ENCODE results near the gene RPL14. TPM values are rescaled to one million over a fixed set of nuclear protein-coding genes. Genes with fewer than 3 reads are reported as not detected.

RPL14 gene
- total and polyA plus RNA-seq, 2 of the 13 experiments (the other 11 are each of a cell fraction or from before 2014, with no cell fraction given) = 502 to 1,291 TPM

- peak; percentile 69; the same call in 1 of the 2 replicates for TF ChIP-seq UBTF (CRISPR knock-in tag; IDR thresholded peaks at IDR 0.05)
- no peak for TF ChIP-seq CBX1 (IDR thresholded peaks at IDR 0.05; ENCODE audit: low read depth)
- 0 out of 2 replicates have a peak, but pooled peaks have one; percentile 71 for TF ChIP-seq POLR2AphosphoS2 (IDR thresholded peaks at IDR 0.05; ENCODE audit: low read depth, low read length)
- no peak; the same call in 1 of the 2 replicates for TF ChIP-seq IRF9 (CRISPR knock-in tag; IDR thresholded peaks at IDR 0.05; ENCODE audit: borderline replicate concordance)
- TF ChIP-seq NBN (conservative IDR thresholded peaks at IDR 0.05) = no peak
- no peak; the same call in 1 of the 2 replicates for TF ChIP-seq ZBTB2 (CRISPR knock-in tag; IDR thresholded peaks at IDR 0.05; ENCODE audit: low read depth)
- no peak for TF ChIP-seq ZFP36L1 (CRISPR knock-in tag; IDR thresholded peaks at IDR 0.05)
- TF ChIP-seq SCMH1 (CRISPR knock-in tag; IDR thresholded peaks at IDR 0.05; ENCODE audit: borderline replicate concordance) = no peak
- TF ChIP-seq ZNF343 (CRISPR knock-in tag; IDR thresholded peaks at IDR 0.05) = peak; percentile 74; the same call in 1 of the 2 replicates
- TF ChIP-seq ZNF292 (CRISPR knock-in tag; IDR thresholded peaks at IDR 0.05; ENCODE audit: borderline replicate concordance, low read depth) = no peak
- peak; percentile 77; the same call in 1 of the 2 replicates for TF ChIP-seq CSRNP2 (CRISPR knock-in tag; conservative IDR thresholded peaks at IDR 0.05; ENCODE audit: low read depth)
- no peak for TF ChIP-seq NCOA2 (CRISPR knock-in tag; IDR thresholded peaks at IDR 0.05)
- peak; percentile 62 for TF ChIP-seq ZNF768 (CRISPR knock-in tag; IDR thresholded peaks at IDR 0.05)
- peak; percentile 83; the same call in 1 of the 2 replicates for TF ChIP-seq SMAD1 (CRISPR knock-in tag; IDR thresholded peaks at IDR 0.05; ENCODE audit: borderline replicate concordance, low read depth)
- no peak for TF ChIP-seq PLSCR1 (CRISPR knock-in tag; IDR thresholded peaks at IDR 0.05; ENCODE audit: borderline replicate concordance)
- TF ChIP-seq PRDM10 (CRISPR knock-in tag; IDR thresholded peaks at IDR 0.05; ENCODE audit: low read depth) = no peak
Observed at GRCh38 chr3:40456940-40457823, at the start of gene RPL14 (continued).
